GM21526 (cell line): ENCODE measurements around the gene ZNF777.
"Not testable (repeated sequence)": the region's sequence is repeated elsewhere in the genome, so short reads cannot be mapped to it uniquely, and the experiment has no call there.

Experiments used
- ATAC-seq: cut with Tn5 transposase; IDR thresholded peaks from one replicate; pipeline ENCODE4 v1.9.1; 2021; ENCODE audit warnings: moderate library complexity; ENCODE audit not compliant: unreplicated experiment, low FRiP score

The ZNF777 gene

GRCh38 chr7:149460493-149461277 lies at the start of gene ZNF777:
ZNF777 (minus strand) TSS chr7:149461062; CDS start chr7:149456022, 5,040 bp downstream.
- peak; percentile 94 for ATAC-seq

GRCh38 chr7:149510248-149510647 lies 49.4 kb upstream of the ZNF777 start:
- ATAC-seq, result no peak

GRCh38 chr7:149509774-149510173 lies 48.9 kb upstream of the ZNF777 start:
- no peak for ATAC-seq

- no peak for ATAC-seq
These were observed 44.7 kb upstream of the ZNF777 start for GRCh38 chr7:149505551-149505950.

- ATAC-seq, result no peak
These were observed 40.8 kb upstream of the ZNF777 start for GRCh38 chr7:149501651-149502050.

- ATAC-seq, result no peak
These were observed 40.0 kb upstream of the ZNF777 start for GRCh38 chr7:149500910-149501309.

- no peak for ATAC-seq
These were observed 39.3 kb upstream of the ZNF777 start for GRCh38 chr7:149500201-149500600.

- ATAC-seq, result no peak
These were observed 37.9 kb upstream of the ZNF777 start for GRCh38 chr7:149498811-149499210.

- ATAC-seq, result peak; percentile 92
These were observed 36.8 kb upstream of the ZNF777 start, which contains the start of gene ZNF746 for GRCh38 chr7:149497467-149498261. ZNF746 (minus strand) TSS chr7:149497809; CDS start chr7:149497536, 273 bp downstream.

GRCh38 chr7:149496642-149497391 lies 36.0 kb upstream of the ZNF777 start:
- peak; percentile 29 for ATAC-seq

- ATAC-seq, result no peak
These were observed 35.2 kb upstream of the ZNF777 start for GRCh38 chr7:149495785-149496641.

- ATAC-seq, result no peak
These were observed 34.0 kb upstream of the ZNF777 start for GRCh38 chr7:149494738-149495368.

- ATAC-seq, result not testable (repeated sequence)
These were observed 33.1 kb upstream of the ZNF777 start for GRCh38 chr7:149493975-149494374.

GRCh38 chr7:149493366-149493765 lies 32.5 kb upstream of the ZNF777 start:
- no peak for ATAC-seq

GRCh38 chr7:149490083-149490760 lies 29.4 kb upstream of the ZNF777 start:
- ATAC-seq, result no peak

GRCh38 chr7:149489391-149490024 lies 28.6 kb upstream of the ZNF777 start:
- ATAC-seq, result no peak

- no peak for ATAC-seq
These were observed 18.7 kb upstream of the ZNF777 start for GRCh38 chr7:149479568-149479967.

GRCh38 chr7:149478754-149479153 lies 17.9 kb upstream of the ZNF777 start:
- no peak for ATAC-seq
